ENCODE measurements around the gene SCAI.

DNA sequence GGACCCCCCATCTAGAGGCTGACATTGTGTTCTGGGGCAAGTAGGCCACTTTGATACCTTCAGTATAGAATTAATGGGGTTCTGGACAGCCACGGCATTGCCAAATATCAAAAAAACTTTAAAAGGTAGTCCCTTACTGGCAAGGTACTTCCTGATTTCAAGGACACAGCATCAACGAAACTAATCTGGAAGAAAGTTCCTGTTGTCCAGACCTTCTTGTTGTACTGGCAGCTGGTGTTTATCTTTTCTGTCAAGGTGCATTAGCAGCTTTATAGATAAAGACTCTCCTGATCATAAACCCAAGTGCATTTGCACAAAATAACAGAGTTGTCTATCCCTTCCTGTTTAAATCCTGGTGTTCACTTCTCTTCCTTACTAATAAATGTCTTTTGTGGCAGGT lies 178.7 kb downstream of the SCAI start:
- TF ChIP-seq NR3C1 (CRISPR knock-in tag; IDR thresholded peaks at IDR 0.05) (no peak), ZZZ3 (IDR thresholded peaks at IDR 0.05) (no peak)
- TF ChIP-seq, protein P1, sequence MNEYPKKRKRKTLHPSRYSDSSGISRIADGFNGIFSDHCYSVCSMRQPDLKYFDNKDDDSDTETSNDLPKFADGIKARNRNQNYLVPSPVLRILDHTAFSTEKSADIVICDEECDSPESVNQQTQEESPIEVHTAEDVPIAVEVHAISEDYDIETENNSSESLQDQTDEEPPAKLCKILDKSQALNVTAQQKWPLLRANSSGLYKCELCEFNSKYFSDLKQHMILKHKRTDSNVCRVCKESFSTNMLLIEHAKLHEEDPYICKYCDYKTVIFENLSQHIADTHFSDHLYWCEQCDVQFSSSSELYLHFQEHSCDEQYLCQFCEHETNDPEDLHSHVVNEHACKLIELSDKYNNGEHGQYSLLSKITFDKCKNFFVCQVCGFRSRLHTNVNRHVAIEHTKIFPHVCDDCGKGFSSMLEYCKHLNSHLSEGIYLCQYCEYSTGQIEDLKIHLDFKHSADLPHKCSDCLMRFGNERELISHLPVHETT (CRISPR knock-in tag; conservative IDR thresholded peaks at IDR 0.05 in 1 of 2, IDR thresholded peaks at IDR 0.05 in 1 of 2) = 0 out of 4 replicates have a peak, but pooled peaks of 1 of the 2 experiments have one; percentile 30
- TF ChIP-seq, protein P2, sequence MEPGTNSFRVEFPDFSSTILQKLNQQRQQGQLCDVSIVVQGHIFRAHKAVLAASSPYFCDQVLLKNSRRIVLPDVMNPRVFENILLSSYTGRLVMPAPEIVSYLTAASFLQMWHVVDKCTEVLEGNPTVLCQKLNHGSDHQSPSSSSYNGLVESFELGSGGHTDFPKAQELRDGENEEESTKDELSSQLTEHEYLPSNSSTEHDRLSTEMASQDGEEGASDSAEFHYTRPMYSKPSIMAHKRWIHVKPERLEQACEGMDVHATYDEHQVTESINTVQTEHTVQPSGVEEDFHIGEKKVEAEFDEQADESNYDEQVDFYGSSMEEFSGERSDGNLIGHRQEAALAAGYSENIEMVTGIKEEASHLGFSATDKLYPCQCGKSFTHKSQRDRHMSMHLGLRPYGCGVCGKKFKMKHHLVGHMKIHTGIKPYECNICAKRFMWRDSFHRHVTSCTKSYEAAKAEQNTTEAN (CRISPR knock-in tag; IDR thresholded peaks at IDR 0.05) = no peak
- TF ChIP-seq, protein P3, sequence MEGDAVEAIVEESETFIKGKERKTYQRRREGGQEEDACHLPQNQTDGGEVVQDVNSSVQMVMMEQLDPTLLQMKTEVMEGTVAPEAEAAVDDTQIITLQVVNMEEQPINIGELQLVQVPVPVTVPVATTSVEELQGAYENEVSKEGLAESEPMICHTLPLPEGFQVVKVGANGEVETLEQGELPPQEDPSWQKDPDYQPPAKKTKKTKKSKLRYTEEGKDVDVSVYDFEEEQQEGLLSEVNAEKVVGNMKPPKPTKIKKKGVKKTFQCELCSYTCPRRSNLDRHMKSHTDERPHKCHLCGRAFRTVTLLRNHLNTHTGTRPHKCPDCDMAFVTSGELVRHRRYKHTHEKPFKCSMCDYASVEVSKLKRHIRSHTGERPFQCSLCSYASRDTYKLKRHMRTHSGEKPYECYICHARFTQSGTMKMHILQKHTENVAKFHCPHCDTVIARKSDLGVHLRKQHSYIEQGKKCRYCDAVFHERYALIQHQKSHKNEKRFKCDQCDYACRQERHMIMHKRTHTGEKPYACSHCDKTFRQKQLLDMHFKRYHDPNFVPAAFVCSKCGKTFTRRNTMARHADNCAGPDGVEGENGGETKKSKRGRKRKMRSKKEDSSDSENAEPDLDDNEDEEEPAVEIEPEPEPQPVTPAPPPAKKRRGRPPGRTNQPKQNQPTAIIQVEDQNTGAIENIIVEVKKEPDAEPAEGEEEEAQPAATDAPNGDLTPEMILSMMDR (IDR thresholded peaks at IDR 0.05 in 2 of 3, conservative IDR thresholded peaks at IDR 0.05 in 1 of 3; ENCODE audit: insufficient read depth in 2 of 3, low read depth in 1 of 3, low read length in 3 of 3) = no peak

All from K562 (cell line).